Endothelial cell of umbilical vein (primary cell): ENCODE data around the gene MFSD2A. TPM values are rescaled to one million over a fixed set of nuclear protein-coding genes. Genes with fewer than 3 reads are reported as not detected.

Experiments used
- BruUV-seq: library from RNA; stranded (reverse); fragments of 400-500 nt; replicated peaks from 2 replicates; lab custom pipeline; 2021; lab: Mats Ljungman, UMichigan
- CTCF ChIA-PET: fragments of 300-600, 350-600 bp; sonication (Branson Sonifier 250); formaldehyde crosslinking; loops from one replicate; lab custom pipeline; 2021; ENCODE audit warnings: antibody characterized with exemption, inconsistent platforms; lab: Charles Lee
- POLR2A ChIA-PET: fragments of 300-600, 350-600 bp; sonication (Branson Sonifier 250); formaldehyde crosslinking; loops from one replicate; lab custom pipeline; 2021; ENCODE audit warnings: antibody characterized with exemption, inconsistent platforms; lab: Charles Lee
- DNase-seq: peaks from one replicate; pipeline ENCODE4 v3.0.0-alpha.2; 2011; ENCODE audit warnings: low read depth, low spot score
- FAIRE-seq: peaks from 2 replicates; lab custom pipeline; 2011; peaks lifted over from hg19 to GRCh38; lab: Jason Lieb, UNC
- H2AFZ ChIP-seq: 2 replicates; pipeline ENCODE4 v1.6.0; 2012; ENCODE audit warnings: low read depth, low read length, control low read depth, inconsistent platforms
- H3K27ac ChIP-seq: 2 replicates; pipeline ENCODE4 v1.5.1; 2011; ENCODE audit warnings: low read depth, mild to moderate bottlenecking, control low read depth, low read length, moderate library complexity; ENCODE audit not compliant: insufficient read depth
- H3K27me3 ChIP-seq, 2 experiments: 2 replicates each; pipeline versions ENCODE4 v1.6.0 to v1.6.1; 2011; ENCODE audit warnings: low read length in 2 of 2, mixed read lengths in 1 of 2; ENCODE audit not compliant: control insufficient read depth in 2 of 2, insufficient read depth in 2 of 2
- H3K36me3 ChIP-seq, 2 experiments: 2 replicates in 1 of 2; 3 replicates in 1 of 2; pipeline ENCODE4 v1.5.1; 2011; ENCODE audit warnings: low read length in 2 of 2, mild to moderate bottlenecking in 1 of 2, moderate library complexity in 1 of 2; ENCODE audit not compliant: control insufficient read depth in 2 of 2, insufficient read depth in 2 of 2; ENCODE audit errors: extremely low read depth in 1 of 2
- H3K4me1 ChIP-seq: 3 replicates; pipeline ENCODE4 v1.5.1; 2011; ENCODE audit warnings: mild to moderate bottlenecking, low read length; ENCODE audit not compliant: control insufficient read depth, insufficient read depth; ENCODE audit errors: extremely low read depth
- H3K4me2 ChIP-seq: 2 replicates; pipeline ENCODE4 v1.6.1; 2011; ENCODE audit warnings: low read length, control low read depth, mixed read lengths; ENCODE audit not compliant: insufficient read depth
- H3K4me3 ChIP-seq, 3 experiments: fragments of 200-600 bp in 1 of 3; sonication (generic), shearing (Covaris generic) in 1 of 3; replicated peaks in 1 of 3; 2 replicates each; pipeline ENCODE4 v1.5.1; 2011 to 2016; ENCODE audit warnings: control low read depth in 3 of 3, low read length in 3 of 3, mild to moderate bottlenecking in 2 of 3, inconsistent platforms in 1 of 3, low read depth in 1 of 3, moderate library complexity in 1 of 3; ENCODE audit not compliant: insufficient read depth in 1 of 3
- H3K79me2 ChIP-seq: 2 replicates; pipeline ENCODE4 v1.6.0; 2012; ENCODE audit warnings: low read length, inconsistent platforms; ENCODE audit not compliant: control insufficient read depth, insufficient read depth
- H3K9ac ChIP-seq: replicated peaks from 2 replicates; pipeline ENCODE3; 2011; ENCODE audit warnings: low read length, control low read depth; ENCODE audit not compliant: insufficient read depth; ENCODE audit errors: extremely low read depth
- H3K9me1 ChIP-seq: replicated peaks from 3 replicates; pipeline ENCODE4 v1.6.0; 2011; ENCODE audit warnings: mild to moderate bottlenecking, low read length; ENCODE audit not compliant: control insufficient read depth, insufficient read depth; ENCODE audit errors: extremely low read depth
- H3K9me3 ChIP-seq: replicated peaks from 2 replicates; pipeline ENCODE4 v1.5.1; 2012; ENCODE audit warnings: low read length, inconsistent platforms; ENCODE audit not compliant: control insufficient read depth, insufficient read depth
- H4K20me1 ChIP-seq: replicated peaks from 2 replicates; pipeline ENCODE3; 2011; ENCODE audit warnings: mild to moderate bottlenecking, low read length; ENCODE audit not compliant: control insufficient read depth, insufficient read depth; ENCODE audit errors: extremely low read depth
- EZH2 ChIP-seq: IDR thresholded peaks from 2 replicates; pipeline ENCODE4 v1.6.1; 2012; ENCODE audit warnings: borderline replicate concordance, low read depth, mild to moderate bottlenecking, moderate library complexity, low read length, inconsistent platforms; ENCODE audit not compliant: severe bottlenecking
- FOS ChIP-seq: IDR thresholded peaks from 2 replicates; pipeline ENCODE4 v1.6.1; 2011; ENCODE audit warnings: mild to moderate bottlenecking, low read length, moderate library complexity, borderline replicate concordance; ENCODE audit not compliant: insufficient read depth
- GATA2 ChIP-seq: IDR thresholded peaks from 2 replicates; pipeline ENCODE4 v1.7.0; 2011; ENCODE audit warnings: low read depth, mild to moderate bottlenecking, moderate library complexity, mixed read lengths, low read length; ENCODE audit not compliant: insufficient read length, insufficient read depth
- JUN ChIP-seq: IDR thresholded peaks from 2 replicates; pipeline ENCODE4 v1.6.1; 2011; ENCODE audit warnings: borderline replicate concordance, low read depth; ENCODE audit not compliant: insufficient read length, insufficient read depth
- MYC ChIP-seq: IDR thresholded peaks from one replicate; pipeline ENCODE4 v1.6.1; 2011; ENCODE audit warnings: mild to moderate bottlenecking, low read depth, low read length
- POLR2A ChIP-seq: IDR thresholded peaks from 2 replicates; pipeline ENCODE4 v1.6.1; 2012; ENCODE audit warnings: low read depth, mild to moderate bottlenecking, control low read depth, low read length
- POLR2AphosphoS5 ChIP-seq: IDR thresholded peaks from 2 replicates; pipeline ENCODE4 v1.6.1; 2012; ENCODE audit warnings: low read depth, mild to moderate bottlenecking, control low read depth, low read length, moderate library complexity; ENCODE audit not compliant: insufficient read depth
- dilution Hi-C: fragments of 300-500 bp; cut with MboI; formaldehyde crosslinking; loops from one replicate; pipeline ENCODE4 v1.15.0; 2019; ENCODE audit warnings: low sequenced_read_pairs; ENCODE audit not compliant: extremely low pct_ligation_motif_present
- intact Hi-C: fragments of 100-400 bp; cut with micrococcal nuclease; formaldehyde crosslinking; loops from one replicate; pipeline ENCODE4 v1.10.0; 2022
- polyA plus RNA-seq, 4 experiments: library from polyadenylated mRNA; depleted of rRNA in 3 of 4; stranded (reverse) in 3 of 4; unstranded in 1 of 4; fragments of >200 nt; gene quantifications; 2 replicates each; pipeline versions ENCODE4 v1.2.1 to v1.2.3, GENCODE V29; 2011 to 2012; ENCODE audit warnings: missing spikeins in 1 of 4
- total RNA-seq: library from RNA; stranded (reverse); gene quantifications from 2 replicates; pipeline ENCODE4 v1.2.3, GENCODE V29; 2021
- TF ChIP-seq, protein P1 (sequence below), 2 donors: IDR thresholded peaks; 1 replicate in 1 of 2; 2 replicates in 1 of 2; pipeline ENCODE4 v1.5.1; 2011; ENCODE audit warnings: low read length in 2 of 2, mild to moderate bottlenecking in 2 of 2, moderate library complexity in 2 of 2, control low read depth in 1 of 2, inconsistent platforms in 1 of 2, low read depth in 1 of 2; ENCODE audit not compliant: insufficient read depth in 1 of 2; ENCODE audit errors: extremely low read depth in 1 of 2
- TF ChIP-seq, protein P2 (sequence below): IDR thresholded peaks from 2 replicates; pipeline ENCODE4 v1.6.1; 2011; ENCODE audit not compliant: insufficient read depth, insufficient read length

Gene MFSD2A
- total and polyA plus RNA-seq, 2 donors (not counting 3 experiments of a cell fraction or from before 2014, with no cell fraction given): 2.7 to 5.5 TPM

DNA sequence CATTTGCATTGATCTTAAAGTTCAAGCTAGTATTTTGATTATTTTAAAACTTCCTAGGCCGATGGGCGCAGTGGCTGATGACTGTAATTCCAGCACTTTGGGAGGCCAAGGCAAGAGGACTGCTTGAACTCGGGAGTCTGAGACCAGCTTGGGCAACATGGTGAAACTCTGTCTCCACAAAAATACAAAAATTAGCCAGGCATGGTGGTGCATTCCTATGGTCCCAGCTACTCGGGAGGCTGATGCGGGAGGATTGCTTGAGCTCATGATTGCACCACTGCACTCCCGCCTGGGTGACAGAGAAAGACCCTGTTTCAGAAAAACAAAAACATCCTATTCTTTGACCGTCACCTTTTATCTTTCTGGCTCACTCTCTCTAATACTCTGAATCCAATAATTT is 30.0 kb downstream of the MFSD2A start:
- Histone ChIP-seq H3K27ac (no peak overlapping the region), H3K4me3 (no peak overlapping the region), H3K36me3 (no peaks in the 10 kb centered on the region), H3K9ac (no peak overlapping the region), H3K4me1 (peaks cover 12% of the 10 kb centered on the region), H3K4me2 (no peak overlapping the region), H2AFZ (no peak overlapping the region), H3K9me3 (no peaks in the 10 kb centered on the region), H3K9me1 (no peaks in the 10 kb centered on the region), H3K27me3 (no peaks in the 10 kb centered on the region), H3K79me2 (no peaks in the 10 kb centered on the region), H4K20me1 (no peaks in the 10 kb centered on the region)
- CTCF ChIA-PET: interaction anchor here (0.8 to 1.1 kb wide), 2 partner anchors 48 to 159 kb away, joined by 3 to 5 read pairs; no protein-coding TSS in a partner anchor
- POLR2A ChIA-PET: no interaction called here
- FAIRE-seq (no peak), DNase-seq (no peak)
- intact Hi-C loops: no loop called here
- TF ChIP-seq MYC (no peak), JUN (no peak)
- BruUV-seq: no TSS peak
- dilution Hi-C loops: no loop called here

DNA sequence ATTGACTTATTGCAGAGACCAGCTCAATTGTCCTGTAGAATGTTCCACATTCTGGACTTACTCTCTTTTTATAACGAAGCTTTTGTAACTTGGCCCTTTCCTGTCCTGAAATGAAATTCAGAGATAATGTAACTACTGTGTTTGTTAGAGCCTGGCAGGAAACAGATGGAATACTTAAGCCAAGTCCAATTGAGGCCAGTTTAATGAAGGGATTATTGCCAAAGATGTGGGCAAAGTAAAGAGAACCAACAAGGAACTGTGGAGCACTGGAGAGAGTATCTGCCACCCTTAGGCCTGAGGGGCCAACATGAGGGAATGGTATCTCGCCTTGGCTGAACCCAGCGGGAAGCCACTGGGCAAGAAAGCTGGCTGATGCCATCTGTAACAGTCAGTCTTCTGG is 32.9 kb downstream of the MFSD2A start:
- dilution Hi-C loops: no loop called here
- H2AFZ ChIP-seq: peak overlapping the region; percentile 11
- no peak overlapping the region for H3K27ac ChIP-seq
- no peak overlapping the region for H3K4me2 ChIP-seq
- peaks cover 12% of the 10 kb centered on the region for H3K4me1 ChIP-seq
- H3K27me3 ChIP-seq: no peaks in the 10 kb centered on the region
- ChIA-PET CTCF (interaction anchor here (1.1 to 1.3 kb wide), 2 partner anchors 44 to 156 kb away, joined by 3 to 6 read pairs; no protein-coding TSS in a partner anchor), POLR2A (no interaction called here)
- H3K4me3 ChIP-seq: no peak overlapping the region
- DNase-seq (peak; percentile 82), FAIRE-seq (peak; percentile 50)
- H3K9ac ChIP-seq: no peak overlapping the region
- BruUV-seq: no TSS peak
- H3K9me3 ChIP-seq: no peaks in the 10 kb centered on the region
- H3K9me1 ChIP-seq: no peaks in the 10 kb centered on the region
- TF ChIP-seq, protein P1, sequence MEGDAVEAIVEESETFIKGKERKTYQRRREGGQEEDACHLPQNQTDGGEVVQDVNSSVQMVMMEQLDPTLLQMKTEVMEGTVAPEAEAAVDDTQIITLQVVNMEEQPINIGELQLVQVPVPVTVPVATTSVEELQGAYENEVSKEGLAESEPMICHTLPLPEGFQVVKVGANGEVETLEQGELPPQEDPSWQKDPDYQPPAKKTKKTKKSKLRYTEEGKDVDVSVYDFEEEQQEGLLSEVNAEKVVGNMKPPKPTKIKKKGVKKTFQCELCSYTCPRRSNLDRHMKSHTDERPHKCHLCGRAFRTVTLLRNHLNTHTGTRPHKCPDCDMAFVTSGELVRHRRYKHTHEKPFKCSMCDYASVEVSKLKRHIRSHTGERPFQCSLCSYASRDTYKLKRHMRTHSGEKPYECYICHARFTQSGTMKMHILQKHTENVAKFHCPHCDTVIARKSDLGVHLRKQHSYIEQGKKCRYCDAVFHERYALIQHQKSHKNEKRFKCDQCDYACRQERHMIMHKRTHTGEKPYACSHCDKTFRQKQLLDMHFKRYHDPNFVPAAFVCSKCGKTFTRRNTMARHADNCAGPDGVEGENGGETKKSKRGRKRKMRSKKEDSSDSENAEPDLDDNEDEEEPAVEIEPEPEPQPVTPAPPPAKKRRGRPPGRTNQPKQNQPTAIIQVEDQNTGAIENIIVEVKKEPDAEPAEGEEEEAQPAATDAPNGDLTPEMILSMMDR (IDR thresholded peaks at IDR 0.05; ENCODE audit: extremely low read depth in 1 of 2, insufficient read depth in 1 of 2, low read depth in 1 of 2, low read length in 2 of 2): no peak
- TF ChIP-seq MYC (no peak), POLR2A (no peak), GATA2 (no peak), EZH2 (no peak), JUN (no peak), POLR2AphosphoS5 (no peak), FOS (no peak)
- TF ChIP-seq, protein P2, sequence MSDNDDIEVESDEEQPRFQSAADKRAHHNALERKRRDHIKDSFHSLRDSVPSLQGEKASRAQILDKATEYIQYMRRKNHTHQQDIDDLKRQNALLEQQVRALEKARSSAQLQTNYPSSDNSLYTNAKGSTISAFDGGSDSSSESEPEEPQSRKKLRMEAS: no peak
- intact Hi-C loops: no loop called here
- no peaks in the 10 kb centered on the region for H3K36me3 ChIP-seq
- H3K79me2 ChIP-seq: no peaks in the 10 kb centered on the region
- H4K20me1 ChIP-seq: no peaks in the 10 kb centered on the region
